GOT3 (cell line): ENCODE results near the gene ARHGEF26.

Experiments used
- DNase-seq: peaks from one replicate; lab custom pipeline; 2025; ENCODE audit warnings: mixed read lengths; lab: John Stamatoyannopoulos, UW

Gene ARHGEF26

DNA sequence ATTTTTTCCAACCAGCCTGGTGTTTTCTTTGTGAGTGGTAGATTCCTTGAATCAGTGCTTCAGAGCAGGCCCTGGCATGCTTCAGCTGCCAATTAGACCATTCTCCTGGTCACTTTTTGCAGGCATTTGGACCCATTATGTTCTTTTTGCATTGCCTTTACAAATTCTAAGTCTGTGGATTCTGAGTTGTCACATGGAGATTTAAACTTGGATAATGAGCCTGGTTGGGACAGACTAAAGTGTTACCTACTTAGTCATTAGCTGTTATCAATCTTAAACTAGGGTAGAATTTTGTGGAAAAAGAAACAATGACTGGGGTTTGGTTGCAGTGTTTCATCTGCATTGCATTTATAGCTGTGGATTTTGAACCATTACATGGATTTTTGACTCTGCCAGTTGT is 40.6 kb downstream of the ARHGEF26 start:
- DNase-seq = no peak

- no peak for DNase-seq
Measured at GRCh38 chr3:154164387-154164786, 43.2 kb downstream of the ARHGEF26 start.

DNA sequence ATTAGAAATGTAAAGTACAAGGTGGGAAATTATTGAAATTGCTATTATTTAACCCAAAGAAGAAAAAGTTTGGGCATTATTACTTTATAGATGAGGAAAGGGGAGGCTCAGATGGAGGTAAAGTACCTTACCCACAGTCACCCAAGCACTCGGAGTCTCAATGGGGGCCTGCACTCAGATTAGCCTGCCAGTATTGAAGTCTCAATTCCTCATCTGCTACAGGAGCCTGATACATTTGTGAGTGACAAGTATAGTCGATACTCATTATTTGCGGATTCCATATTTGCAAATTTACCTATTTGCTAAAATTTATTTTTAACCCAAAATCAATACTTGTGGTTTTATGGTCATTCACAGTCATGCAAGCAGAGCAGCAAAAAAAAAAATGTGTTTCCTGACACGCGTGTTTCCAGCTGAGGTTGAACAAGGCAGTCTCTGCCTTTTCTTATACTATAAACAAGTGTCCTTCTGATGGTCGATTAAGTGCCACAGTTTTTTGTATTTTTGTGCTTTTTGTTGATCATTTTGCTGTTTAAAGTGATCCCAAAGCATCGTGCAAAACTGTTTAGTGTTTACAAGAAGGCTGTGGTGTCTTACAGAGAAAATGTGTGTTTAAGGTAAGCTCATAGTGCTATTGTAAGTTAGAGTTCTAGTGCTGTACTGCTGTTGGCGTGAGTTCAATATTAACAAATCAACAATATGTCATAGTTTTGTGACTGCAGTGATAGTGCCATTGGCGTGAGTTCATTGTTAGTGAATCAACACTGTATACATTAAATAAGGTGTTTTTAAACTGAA is 48.0 kb downstream of the ARHGEF26 start:
- no peak for DNase-seq

DNA sequence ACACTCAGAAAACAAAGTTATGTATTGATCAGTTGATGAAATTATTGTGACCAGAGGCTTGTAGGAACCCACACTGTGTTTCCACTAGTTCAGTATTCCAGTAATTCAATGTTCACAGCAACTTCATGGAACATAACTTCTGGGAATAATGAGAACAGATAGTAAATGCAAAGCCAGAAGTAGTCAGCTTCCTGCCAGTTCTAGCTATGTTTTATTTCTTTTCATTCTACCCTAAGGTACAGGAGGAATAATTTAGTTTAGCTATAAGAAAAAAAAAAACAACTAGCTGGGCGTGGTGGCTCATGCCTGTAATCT is 48.6 kb downstream of the ARHGEF26 start:
- no peak for DNase-seq

- no peak for DNase-seq
Measured at GRCh38 chr3:154170300-154170699, 49.1 kb downstream of the ARHGEF26 start.

DNA sequence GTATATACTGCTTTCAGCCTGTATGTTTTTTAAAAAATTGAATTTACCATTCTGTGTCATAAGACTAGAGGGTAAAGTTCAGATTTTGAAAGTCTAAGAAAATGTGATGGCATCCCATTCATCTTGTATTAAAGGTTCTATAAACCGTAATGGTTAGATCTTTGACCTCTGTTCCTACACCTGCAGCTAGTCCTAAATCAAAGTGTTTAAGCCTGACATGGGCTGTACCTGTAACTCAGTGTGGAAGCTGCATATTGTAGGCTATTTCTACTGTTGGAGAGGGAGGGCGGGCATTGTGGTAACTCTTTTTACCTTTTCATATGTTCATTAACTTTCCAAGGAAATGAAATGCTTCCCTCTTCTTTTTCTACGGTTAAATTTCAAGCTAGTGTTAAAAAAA is 53.9 kb downstream of the ARHGEF26 start:
- no peak for DNase-seq

DNA sequence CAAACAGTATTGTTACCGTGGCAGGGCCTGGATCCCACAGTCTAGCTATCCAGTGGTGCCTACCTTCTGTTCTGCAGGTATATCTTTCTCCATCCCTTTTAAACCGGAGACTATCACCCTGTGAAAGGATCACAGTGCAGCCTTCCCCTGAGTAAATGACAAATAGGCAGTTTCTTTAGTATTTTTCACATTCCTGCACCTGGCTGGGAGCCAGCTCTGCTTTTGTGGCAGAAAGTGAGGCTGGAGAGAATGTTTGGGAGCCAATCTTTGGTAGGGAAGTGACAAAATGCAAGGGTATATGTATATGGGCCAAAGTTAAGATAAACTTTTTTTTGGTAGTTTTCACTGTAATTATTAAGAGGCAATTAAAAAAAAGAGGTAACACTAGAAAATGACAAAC is 54.8 kb downstream of the ARHGEF26 start:
- no peak for DNase-seq

DNA sequence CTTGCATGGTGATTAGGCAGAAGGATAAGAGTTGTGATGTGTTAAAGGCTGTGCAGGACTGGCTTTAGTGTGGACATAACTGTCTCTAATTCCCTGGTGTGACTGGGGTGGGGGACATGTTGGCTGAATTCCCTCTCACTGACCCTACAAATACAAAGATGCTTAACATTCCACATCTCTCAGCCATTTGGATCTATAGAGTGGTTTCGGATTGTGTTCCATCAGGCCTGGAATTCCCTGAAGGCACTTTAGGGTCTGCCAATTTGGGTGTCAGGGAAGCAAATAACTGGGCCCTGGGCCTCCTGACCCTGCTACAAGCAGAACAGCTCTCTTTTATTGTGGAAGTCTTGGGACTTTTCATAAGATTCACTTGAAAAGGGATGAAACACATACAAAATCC is 56.2 kb downstream of the ARHGEF26 start:
- no peak for DNase-seq

DNA sequence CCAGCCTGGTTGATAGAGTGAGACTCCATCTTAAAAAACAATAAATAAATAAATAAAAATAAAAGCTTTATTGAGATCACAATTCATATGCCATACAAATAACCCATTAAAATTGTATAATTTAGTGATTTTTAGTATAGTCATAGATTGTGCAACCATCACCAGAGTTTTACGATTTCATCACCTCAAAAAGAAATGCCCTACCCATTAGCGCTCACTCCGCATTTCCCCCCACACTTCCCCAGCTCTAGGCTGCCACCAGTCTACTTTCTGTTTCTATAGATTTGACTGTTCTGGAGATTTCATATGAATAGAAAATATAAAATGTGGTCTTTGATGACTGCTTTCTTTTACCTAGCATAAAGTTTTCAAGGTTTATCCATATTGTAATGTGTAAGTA is 57.0 kb downstream of the ARHGEF26 start:
- DNase-seq = no peak

DNA sequence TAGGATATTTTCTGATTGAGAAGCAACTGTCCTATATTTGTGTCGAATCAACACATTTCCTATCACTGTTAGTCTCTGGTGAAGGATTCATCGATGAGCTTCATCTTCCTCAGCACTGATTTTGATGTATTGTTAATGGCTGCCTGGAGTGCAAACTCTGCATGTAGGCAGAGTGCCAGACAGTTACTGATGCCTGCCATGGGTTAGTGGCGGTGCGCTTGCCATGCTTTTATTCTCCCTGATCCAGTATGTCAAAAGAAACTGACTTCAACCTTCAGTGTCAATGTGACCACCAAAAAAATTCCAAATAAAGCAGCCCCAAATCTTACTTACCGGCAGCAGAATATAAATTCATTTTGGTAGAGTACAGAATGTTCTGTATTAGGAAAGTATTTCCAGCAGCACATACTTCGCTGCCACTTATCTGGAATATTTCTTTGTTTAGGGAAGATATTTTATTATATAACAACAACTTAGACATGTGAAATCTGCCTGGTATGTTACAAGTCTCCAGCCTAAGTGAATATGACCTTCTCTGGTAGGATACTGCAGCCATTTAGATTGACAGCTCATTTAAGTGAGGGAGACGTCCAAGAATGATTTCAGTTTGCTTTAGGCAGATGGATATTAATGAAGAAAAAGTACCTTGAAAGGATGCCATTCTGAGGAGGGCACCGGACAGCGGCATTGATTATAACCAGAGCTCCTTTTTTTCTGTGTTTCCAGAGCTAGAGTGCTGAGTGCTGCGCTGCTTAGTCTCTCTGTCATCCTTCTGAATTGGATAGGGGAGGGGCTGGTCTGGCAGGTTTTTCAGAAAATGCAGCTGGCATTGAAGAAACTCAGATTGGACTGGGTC is 59.9 kb downstream of the ARHGEF26 start:
- no peak for DNase-seq

DNA sequence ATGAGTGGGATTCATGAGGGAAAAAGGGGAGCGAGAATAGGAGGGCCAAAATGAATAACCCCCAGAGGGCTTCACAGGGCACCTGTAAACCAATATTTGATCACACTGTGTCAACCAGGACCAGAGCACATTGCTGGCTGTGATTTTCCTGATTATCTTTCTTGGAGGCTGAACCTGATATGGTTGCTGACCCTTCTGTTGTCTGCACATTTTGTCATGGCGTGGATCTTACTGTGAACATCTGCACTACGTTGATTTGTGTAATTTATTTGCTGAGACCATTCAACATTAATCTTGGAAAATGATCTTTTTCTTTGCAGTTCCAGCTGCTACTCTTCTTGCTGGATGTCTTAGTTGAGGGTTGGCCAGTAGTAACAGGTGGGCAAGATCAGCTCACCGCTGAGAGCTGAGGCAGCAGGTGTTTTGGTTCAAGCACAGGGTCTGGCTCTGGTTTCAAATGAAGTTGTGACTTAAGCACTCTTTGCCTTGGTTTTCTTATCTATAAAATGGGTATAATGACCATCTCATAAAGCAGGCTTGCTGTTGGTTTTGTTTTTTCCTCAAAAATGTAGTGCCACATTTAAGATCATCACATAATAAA is 61.2 kb downstream of the ARHGEF26 start:
- no peak for DNase-seq

DNA sequence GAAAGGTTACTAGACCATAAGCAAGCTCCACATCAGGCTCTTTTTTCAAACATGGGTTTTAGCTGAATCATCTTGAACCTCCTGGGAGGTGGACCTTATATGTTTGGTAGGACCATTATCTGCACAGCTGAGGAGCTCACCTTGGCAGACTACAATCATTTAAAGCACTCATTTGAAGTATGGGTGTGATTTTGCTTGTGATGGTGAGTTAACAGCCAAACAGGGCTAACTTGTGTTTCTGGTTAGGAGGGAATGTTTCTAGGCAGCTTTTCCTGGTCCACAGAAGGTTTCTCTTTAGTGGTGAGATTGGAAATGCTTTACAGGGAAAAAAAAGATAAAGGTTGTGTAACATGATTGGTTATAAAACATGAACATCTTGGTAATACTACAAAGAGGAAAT is 61.8 kb downstream of the ARHGEF26 start:
- DNase-seq = no peak

DNA sequence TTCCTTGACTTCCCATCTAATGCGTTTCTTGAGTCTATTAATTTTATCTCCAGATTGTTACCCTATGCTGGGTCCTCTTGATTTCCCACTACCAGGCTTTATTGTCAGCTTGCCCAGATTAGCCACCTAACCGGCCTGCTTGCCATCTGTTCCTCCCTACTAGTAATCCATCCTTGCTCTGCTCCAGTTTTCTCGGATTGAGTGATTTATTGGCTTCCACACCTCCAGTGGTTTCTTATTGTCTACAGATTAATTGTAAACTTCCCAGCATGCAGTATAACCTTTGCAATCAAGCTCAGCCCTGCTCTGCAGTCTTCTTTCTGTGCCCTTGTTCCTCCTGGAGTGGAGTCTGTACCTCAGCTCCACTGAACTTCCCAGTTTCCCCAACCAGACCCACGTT is 63.4 kb downstream of the ARHGEF26 start:
- DNase-seq = no peak

- no peak for DNase-seq
Measured at GRCh38 chr3:154188437-154188836, 67.2 kb downstream of the ARHGEF26 start.

DNA sequence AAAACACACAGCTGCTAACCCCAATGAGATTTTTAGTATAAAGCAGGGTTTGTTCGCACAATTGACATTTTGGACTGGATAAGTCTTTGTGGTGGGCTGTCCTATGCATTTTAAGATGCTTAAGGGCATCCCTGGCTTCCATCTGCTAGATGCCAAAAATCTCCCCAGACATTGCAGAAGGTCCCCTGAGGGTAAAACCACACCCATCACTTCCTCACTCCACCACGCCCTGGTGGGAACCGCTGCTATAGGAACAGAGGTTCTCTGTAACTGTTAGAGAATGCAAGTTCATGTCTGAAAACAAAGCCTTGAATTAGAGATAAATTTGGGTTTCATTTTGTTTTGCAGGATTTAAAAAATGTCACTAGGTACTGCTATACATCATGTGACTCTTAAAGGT is 67.7 kb downstream of the ARHGEF26 start:
- DNase-seq = no peak

DNA sequence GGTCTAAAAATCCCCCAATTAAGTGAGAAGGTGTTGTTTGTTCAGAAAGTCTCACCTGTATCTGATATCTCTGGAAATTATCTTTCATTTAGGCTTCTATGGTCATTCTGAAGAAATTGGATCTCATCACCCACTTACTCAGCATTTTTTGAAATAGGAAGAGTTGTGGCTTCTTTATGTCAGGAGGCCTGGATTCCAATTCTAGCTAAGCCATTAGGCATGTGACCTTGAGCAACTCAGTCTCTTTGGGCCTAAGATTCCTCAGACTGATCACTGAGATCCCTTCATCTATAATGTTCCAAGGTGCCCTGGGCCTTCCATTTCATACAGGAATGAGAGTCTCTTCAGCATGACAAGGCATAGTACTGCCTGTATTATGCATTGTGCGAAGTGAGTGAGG is 70.3 kb downstream of the ARHGEF26 start:
- no peak for DNase-seq

- no peak for DNase-seq
Measured at GRCh38 chr3:154192225-154192624, 71.0 kb downstream of the ARHGEF26 start.

DNA sequence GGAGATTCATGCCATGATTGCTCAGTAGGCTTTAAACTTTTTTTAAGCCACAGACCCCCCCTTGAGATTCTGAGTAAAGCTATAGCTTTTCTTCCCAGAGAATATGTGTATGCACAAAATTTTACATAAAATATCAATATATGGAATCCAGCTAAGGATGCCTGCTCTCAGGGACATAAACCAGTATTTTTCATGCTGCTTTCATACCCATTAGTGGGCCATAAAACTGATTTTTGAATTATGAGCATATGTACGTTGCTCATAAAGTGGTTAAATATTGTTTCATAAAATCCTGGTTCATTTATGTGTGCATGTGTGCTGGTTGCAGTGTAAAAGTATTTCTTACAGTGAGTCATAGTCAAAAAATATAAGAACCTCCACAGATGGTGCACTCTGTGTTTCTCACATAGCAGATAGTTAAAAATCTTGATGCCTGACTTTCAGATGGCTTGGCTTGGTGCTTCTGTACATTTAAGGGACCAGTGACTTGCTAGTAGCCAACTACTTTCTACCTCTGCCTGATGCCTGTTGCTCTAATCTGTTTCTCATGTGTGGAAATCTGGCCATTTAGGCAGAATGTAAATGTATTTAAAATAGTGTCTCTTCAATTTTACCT is 71.9 kb downstream of the ARHGEF26 start:
- no peak for DNase-seq

GRCh38 chr3:154194877-154195276 is 73.7 kb downstream of the ARHGEF26 start:
- DNase-seq = no peak

- DNase-seq = no peak
Measured at GRCh38 chr3:154195620-154196356, 74.6 kb downstream of the ARHGEF26 start.

GRCh38 chr3:154197751-154198150 is 76.6 kb downstream of the ARHGEF26 start:
- no peak for DNase-seq

- no peak for DNase-seq
Measured at GRCh38 chr3:154209499-154209898, 88.3 kb downstream of the ARHGEF26 start.
